NK-92 (cell line): Measurements from ENCODE around the gene RGS7BP.

Experiments
- DNase-seq: peaks from one replicate; lab custom pipeline; 2025; ENCODE audit not compliant: unreplicated experiment; lab: John Stamatoyannopoulos, UW

Gene RGS7BP

GRCh38 chr5:64629841-64630240 lies 124.0 kb downstream of the RGS7BP start:
- no peak for DNase-seq

- DNase-seq, result no peak
These were observed 126.4 kb downstream of the RGS7BP start for GRCh38 chr5:64632251-64632650.

- DNase-seq, result no peak
These were observed 129.3 kb downstream of the RGS7BP start for GRCh38 chr5:64634997-64635686.

GRCh38 chr5:64637144-64637543 lies 131.3 kb downstream of the RGS7BP start:
- DNase-seq, result no peak

GRCh38 chr5:64637837-64638443 lies 132.1 kb downstream of the RGS7BP start:
- no peak for DNase-seq

- no peak for DNase-seq
These were observed 139.0 kb downstream of the RGS7BP start for GRCh38 chr5:64644831-64645230.

GRCh38 chr5:64646169-64646568 lies 140.4 kb downstream of the RGS7BP start:
- DNase-seq, result no peak

GRCh38 chr5:64649512-64649911 lies 143.7 kb downstream of the RGS7BP start:
- no peak for DNase-seq

- no peak for DNase-seq
These were observed 148.1 kb downstream of the RGS7BP start for GRCh38 chr5:64653766-64654560.

GRCh38 chr5:64654561-64654938 lies 148.7 kb downstream of the RGS7BP start:
- DNase-seq, result no peak

- no peak for DNase-seq
These were observed 149.8 kb downstream of the RGS7BP start for GRCh38 chr5:64655596-64655995.

- no peak for DNase-seq
These were observed 153.5 kb downstream of the RGS7BP start for GRCh38 chr5:64659289-64659688.
